BJ (cell line): ENCODE results near the gene PNKP. TPM values are rescaled to one million over a fixed set of nuclear protein-coding genes. Genes with fewer than 3 reads are reported as not detected.

Experiments used
- CTCF ChIA-PET: fragments of 350-600 bp; formaldehyde crosslinking; extraction: SDS; loops from one replicate; lab custom pipeline; 2021; ENCODE audit warnings: antibody characterized with exemption, inconsistent platforms; lab: Yijun Ruan, JAX
- POLR2A ChIA-PET: fragments of 300-600 bp; sonication (Branson Sonifier 250); formaldehyde crosslinking; extraction: SDS; loops from one replicate; lab custom pipeline; 2021; ENCODE audit warnings: antibody characterized with exemption; lab: Charles Lee
- DNase-seq: peaks from one replicate; pipeline ENCODE4 v3.0.0-alpha.2; 2011; ENCODE audit warnings: low read depth
- H3K27me3 ChIP-seq: 2 replicates; pipeline ENCODE4 v1.6.0; 2011; ENCODE audit warnings: low read length; ENCODE audit not compliant: control insufficient read depth, insufficient read depth
- H3K36me3 ChIP-seq: 2 replicates; pipeline ENCODE4 v1.5.1; 2011; ENCODE audit warnings: low read length; ENCODE audit not compliant: control insufficient read depth, insufficient read depth
- H3K4me3 ChIP-seq: 2 replicates; pipeline ENCODE4 v1.5.1; 2011; ENCODE audit warnings: low read depth, mild to moderate bottlenecking, control low read depth, low read length
- polyA plus RNA-seq: library from polyadenylated mRNA; depleted of rRNA; stranded (reverse); fragments of >200 nt; gene quantifications from 2 replicates; pipeline ENCODE4 v1.2.3, GENCODE V29; 2011
- TF ChIP-seq, protein P1 (sequence below): IDR thresholded peaks from 2 replicates; pipeline ENCODE4 v1.5.1; 2011; ENCODE audit warnings: low read depth, mild to moderate bottlenecking, control low read depth, inconsistent platforms, low read length, moderate library complexity; ENCODE audit not compliant: insufficient read depth

The PNKP gene
- polyA plus RNA-seq, 1 experiment: 28.9 TPM

DNA sequence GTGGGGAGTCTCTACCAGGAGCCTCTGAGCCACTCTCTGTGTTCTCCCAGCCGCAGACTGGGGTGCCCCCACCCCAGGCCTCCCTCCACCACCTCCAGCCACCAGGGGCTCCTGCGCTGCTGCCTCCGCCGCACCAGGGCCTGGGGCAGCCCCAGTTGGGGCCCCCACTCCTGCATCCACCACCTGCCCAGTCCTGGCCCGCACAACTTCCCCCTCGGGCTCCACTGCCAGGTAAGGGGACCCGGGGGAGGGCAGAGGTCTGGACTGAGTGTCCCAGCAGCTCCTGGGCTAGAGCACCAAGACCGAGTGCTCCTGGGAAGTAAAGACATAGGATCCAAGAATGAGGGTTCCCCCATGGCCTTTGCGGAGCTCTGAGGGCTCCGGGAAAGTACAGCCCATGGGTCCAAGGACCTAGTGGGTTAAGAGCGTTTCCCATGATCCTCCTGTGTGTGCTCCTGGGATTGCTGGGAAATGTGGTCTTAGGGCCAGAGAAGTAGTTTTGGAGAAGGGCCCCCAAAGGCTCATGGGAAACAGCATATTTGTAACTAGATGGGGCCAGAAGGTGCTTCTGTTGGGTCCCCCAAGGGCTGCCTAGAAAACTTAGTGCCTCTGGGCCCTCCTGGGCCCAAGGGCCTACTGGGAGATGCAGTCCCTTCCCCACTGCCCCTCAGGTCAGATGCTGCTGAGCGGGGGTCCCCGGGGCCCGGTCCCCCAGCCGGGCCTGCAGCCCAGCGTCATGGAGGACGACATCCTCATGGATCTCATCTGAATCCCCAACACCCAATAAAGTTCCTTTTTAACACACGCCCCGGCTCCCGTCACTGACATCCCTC, 31.0 kb downstream of the PNKP start:
- Histone ChIP-seq H3K27me3 (no peaks in the 10 kb centered on the region), H3K36me3 (peaks cover 43% of the 10 kb centered on the region), H3K4me3 (no peak overlapping the region)
- TF ChIP-seq, protein P1, sequence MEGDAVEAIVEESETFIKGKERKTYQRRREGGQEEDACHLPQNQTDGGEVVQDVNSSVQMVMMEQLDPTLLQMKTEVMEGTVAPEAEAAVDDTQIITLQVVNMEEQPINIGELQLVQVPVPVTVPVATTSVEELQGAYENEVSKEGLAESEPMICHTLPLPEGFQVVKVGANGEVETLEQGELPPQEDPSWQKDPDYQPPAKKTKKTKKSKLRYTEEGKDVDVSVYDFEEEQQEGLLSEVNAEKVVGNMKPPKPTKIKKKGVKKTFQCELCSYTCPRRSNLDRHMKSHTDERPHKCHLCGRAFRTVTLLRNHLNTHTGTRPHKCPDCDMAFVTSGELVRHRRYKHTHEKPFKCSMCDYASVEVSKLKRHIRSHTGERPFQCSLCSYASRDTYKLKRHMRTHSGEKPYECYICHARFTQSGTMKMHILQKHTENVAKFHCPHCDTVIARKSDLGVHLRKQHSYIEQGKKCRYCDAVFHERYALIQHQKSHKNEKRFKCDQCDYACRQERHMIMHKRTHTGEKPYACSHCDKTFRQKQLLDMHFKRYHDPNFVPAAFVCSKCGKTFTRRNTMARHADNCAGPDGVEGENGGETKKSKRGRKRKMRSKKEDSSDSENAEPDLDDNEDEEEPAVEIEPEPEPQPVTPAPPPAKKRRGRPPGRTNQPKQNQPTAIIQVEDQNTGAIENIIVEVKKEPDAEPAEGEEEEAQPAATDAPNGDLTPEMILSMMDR: no peak
- CTCF ChIA-PET: no interaction called here
- POLR2A ChIA-PET: no interaction called here
- no peak for DNase-seq

DNA sequence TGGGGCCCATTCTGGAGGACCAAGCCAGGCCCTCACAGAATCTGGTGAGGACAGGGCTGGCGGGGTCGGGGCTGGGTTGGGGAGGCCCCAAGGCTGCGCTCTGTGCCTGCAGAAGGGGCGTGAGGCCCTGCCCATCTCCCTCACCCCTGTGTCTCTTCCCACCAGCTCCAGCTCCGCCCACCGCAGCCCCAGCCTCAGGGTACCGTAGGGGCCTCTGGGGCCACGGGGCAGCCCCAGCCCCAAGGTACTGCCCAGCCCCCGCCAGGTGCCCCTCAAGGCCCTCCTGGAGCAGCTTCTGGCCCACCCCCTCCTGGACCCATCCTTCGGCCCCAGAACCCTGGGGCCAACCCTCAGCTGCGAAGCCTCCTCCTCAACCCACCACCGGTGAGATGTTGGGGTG, 31.8 kb downstream of the PNKP start:
- CTCF ChIA-PET: no interaction called here
- H3K36me3 ChIP-seq: peaks cover 46% of the 10 kb centered on the region

DNA sequence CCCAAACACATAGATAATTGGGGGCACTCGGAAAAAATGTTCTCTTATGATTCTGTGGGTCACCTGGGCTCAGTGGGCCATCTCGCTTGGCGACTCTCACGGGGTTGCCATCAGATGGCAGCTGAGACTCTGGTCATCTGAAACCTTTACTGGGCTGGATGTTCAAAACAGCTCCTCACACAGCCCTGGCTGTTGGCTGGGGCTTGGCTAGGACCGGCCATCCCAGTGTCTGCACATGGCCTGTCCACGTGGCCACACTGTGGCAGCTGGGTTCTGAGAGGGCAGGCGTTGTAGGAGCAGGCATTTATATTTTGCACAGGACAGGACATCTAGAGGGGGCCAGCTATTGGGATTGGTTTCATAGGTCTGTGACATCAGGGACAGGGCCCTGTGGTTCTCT, 33.8 kb downstream of the PNKP start:
- POLR2A ChIA-PET: no interaction called here
- CTCF ChIA-PET: no interaction called here
- no peak for DNase-seq
- H3K36me3 ChIP-seq: peaks cover 50% of the 10 kb centered on the region
- H3K27me3 ChIP-seq: no peaks in the 10 kb centered on the region
- TF ChIP-seq, protein P1: no peak
- no peak overlapping the region for H3K4me3 ChIP-seq

More for the DNA sequence above, 31.8 kb downstream of the PNKP start:
- Histone ChIP-seq H3K27me3 (no peaks in the 10 kb centered on the region), H3K4me3 (no peak overlapping the region)
- no peak for DNase-seq
- TF ChIP-seq, protein P1: no peak
- POLR2A ChIA-PET: no interaction called here

DNA sequence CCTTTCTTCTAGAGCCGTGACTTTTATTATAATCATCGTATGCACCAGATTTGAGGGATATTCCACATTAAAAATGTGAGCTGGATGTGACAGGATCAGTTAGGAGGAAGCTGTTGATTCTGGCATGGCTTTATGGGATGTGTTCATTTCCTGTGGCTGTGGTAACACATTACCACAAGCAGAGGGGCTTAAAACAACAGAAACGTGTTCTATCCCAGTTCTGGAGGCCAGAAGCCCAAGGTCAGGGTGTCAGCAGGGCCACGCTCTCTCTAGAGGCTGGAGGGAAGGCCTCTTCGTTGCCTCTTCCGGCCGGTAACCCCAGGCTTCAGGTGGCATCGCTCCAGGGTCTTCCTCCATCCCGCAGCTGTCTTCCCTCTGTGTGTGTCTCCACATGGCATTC, 34.8 kb downstream of the PNKP start:
- POLR2A ChIA-PET: no interaction called here
- TF ChIP-seq, protein P1: no peak
- no peak overlapping the region for H3K4me3 ChIP-seq
- peaks cover 51% of the 10 kb centered on the region for H3K36me3 ChIP-seq
- CTCF ChIA-PET: no interaction called here
- DNase-seq: no peak
- no peaks in the 10 kb centered on the region for H3K27me3 ChIP-seq

DNA sequence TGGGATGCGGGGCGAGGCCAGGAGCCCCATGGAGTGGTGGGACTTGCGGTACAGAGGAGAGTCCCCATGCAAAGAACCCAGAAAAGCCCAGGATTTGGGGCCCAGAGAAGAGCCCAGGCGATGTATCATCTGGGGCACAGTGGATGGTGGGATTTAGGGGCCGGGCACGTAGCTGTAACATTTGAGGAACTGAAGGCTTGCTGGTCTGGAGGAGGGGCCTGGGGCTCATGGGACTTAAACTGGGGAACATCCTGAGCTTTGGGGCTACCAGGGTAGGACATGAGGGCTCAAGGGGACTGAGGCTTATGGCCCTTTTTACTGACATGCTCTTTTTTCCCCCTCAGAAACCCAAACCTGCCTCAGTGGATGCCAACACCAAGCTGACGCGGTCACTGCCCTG, 35.8 kb downstream of the PNKP start:
- Histone ChIP-seq H3K4me3 (no peak overlapping the region), H3K27me3 (no peaks in the 10 kb centered on the region), H3K36me3 (peaks cover 48% of the 10 kb centered on the region)
- ChIA-PET POLR2A (no interaction called here), CTCF (no interaction called here)
- TF ChIP-seq, protein P1: no peak
- no peak for DNase-seq
